MCF 10A (cell line): ENCODE measurements around the gene ARCN1. TPM values are rescaled to one million over a fixed set of nuclear protein-coding genes. Genes with fewer than 3 reads are reported as not detected.

Experiments used
- BruUV-seq: library from RNA; stranded (reverse); fragments of 400-500 nt; replicated peaks from 2 replicates; lab custom pipeline; 2021; lab: Mats Ljungman, UMichigan
- CTCF ChIA-PET: fragments of 300-600 bp; sonication (Branson Sonifier 250); formaldehyde crosslinking; extraction: SDS; loops from one replicate; lab custom pipeline; 2021; ENCODE audit warnings: antibody characterized with exemption, inconsistent platforms; lab: Yijun Ruan, JAX
- POLR2A ChIA-PET: fragments of 300-600, 350-650 bp; sonication (Branson Sonifier 250); formaldehyde crosslinking; extraction: SDS; loops from one replicate; lab custom pipeline; 2020; ENCODE audit warnings: antibody characterized with exemption, inconsistent platforms; lab: Yijun Ruan, JAX
- DNase-seq: peaks from one replicate; pipeline ENCODE4 v3.0.0-alpha.2; 2018; ENCODE audit not compliant: unreplicated experiment
- H3K27ac Mint-ChIP-seq: one replicate; pipeline ENCODE4 v1.8.0; 2022; ENCODE audit warnings: mild to moderate bottlenecking, low read depth, mixed read lengths; ENCODE audit not compliant: unreplicated experiment
- H3K27me3 Mint-ChIP-seq: one replicate; pipeline ENCODE4 v1.8.0; 2022; ENCODE audit warnings: mixed read lengths; ENCODE audit not compliant: insufficient read depth, unreplicated experiment
- H3K36me3 Mint-ChIP-seq: one replicate; pipeline ENCODE4 v1.8.0; 2022; ENCODE audit warnings: mild to moderate bottlenecking, moderate library complexity, mixed read lengths; ENCODE audit not compliant: insufficient read depth, unreplicated experiment
- H3K4me1 Mint-ChIP-seq: one replicate; pipeline ENCODE4 v1.8.0; 2022; ENCODE audit warnings: mixed read lengths; ENCODE audit not compliant: insufficient read depth, unreplicated experiment
- H3K4me3 Mint-ChIP-seq: one replicate; pipeline ENCODE4 v1.8.0; 2022; ENCODE audit warnings: mild to moderate bottlenecking, moderate library complexity, mixed read lengths; ENCODE audit not compliant: unreplicated experiment
- H3K9me3 Mint-ChIP-seq: one replicate; pipeline ENCODE4 v1.8.0; 2022; ENCODE audit warnings: mixed read lengths; ENCODE audit not compliant: unreplicated experiment
- CTCF ChIP-seq: fragments of 200-600 bp; IDR thresholded peaks from one replicate; pipeline ENCODE4 v1.8.0; 2022; ENCODE audit warnings: antibody characterized with exemption, mild to moderate bottlenecking; ENCODE audit not compliant: unreplicated experiment
- intact Hi-C: fragments of 100-400 bp; cut with micrococcal nuclease; formaldehyde crosslinking; loops from 2 replicates; pipeline ENCODE4 v1.14.1; 2022
- microRNA-seq: library from miRNA; unstranded; fragments of <30 nt; microRNA quantifications from one replicate; pipeline ENCODE4 v1.2.0, GENCODE V29; 2022
- total RNA-seq: library from RNA; stranded (reverse); gene quantifications from 2 replicates; pipeline ENCODE4 v1.2.3, GENCODE V29; 2022

ARCN1 gene
- total RNA-seq, 1 experiment from 2014 or later = 164 TPM

- intact Hi-C loops = no loop called here
- no peak for TF ChIP-seq CTCF
- Mint-ChIP-seq H3K9me3 (no peaks in the 10 kb centered on the region), H3K36me3 (peaks cover 79% of the 10 kb centered on the region), H3K4me1 (no peaks in the 10 kb centered on the region), H3K4me3 (no peak overlapping the region), H3K27me3 (no peaks in the 10 kb centered on the region), H3K27ac (no peak overlapping the region)
- ChIA-PET POLR2A (interaction anchor here (0.6 kb wide), 1 partner anchor 321 kb away, joined by 3 read pairs; no protein-coding TSS in a partner anchor), CTCF (interaction anchor here (0.8 to 1.1 kb wide), 4 partner anchors 10 to 53 kb away, joined by 3 to 4 read pairs (median 4); no protein-coding TSS in a partner anchor)
- no peak for DNase-seq
- BruUV-seq = no TSS peak
Measured at GRCh38 chr11:118648291-118648690, 76.1 kb downstream of the ARCN1 start.

GRCh38 chr11:118649941-118650340 is 77.7 kb downstream of the ARCN1 start:
- POLR2A ChIA-PET = no interaction called here
- H3K36me3 Mint-ChIP-seq = peaks cover 75% of the 10 kb centered on the region

GRCh38 chr11:118650366-118650765 is 78.2 kb downstream of the ARCN1 start:
- peaks cover 75% of the 10 kb centered on the region for H3K36me3 Mint-ChIP-seq
- ChIA-PET CTCF (interaction anchor here (0.6 kb wide), 1 partner anchor 308 kb away, joined by 3 read pairs; no protein-coding TSS in a partner anchor), POLR2A (no interaction called here)
- intact Hi-C loops = no loop called here
- no peaks in the 10 kb centered on the region for H3K9me3 Mint-ChIP-seq
- no peak overlapping the region for H3K27ac Mint-ChIP-seq
- no peak for DNase-seq
- H3K4me1 Mint-ChIP-seq = no peaks in the 10 kb centered on the region
- no TSS peak for BruUV-seq
- H3K27me3 Mint-ChIP-seq = no peaks in the 10 kb centered on the region
- no peak overlapping the region for H3K4me3 Mint-ChIP-seq
- no peak for TF ChIP-seq CTCF

More at GRCh38 chr11:118649941-118650340, 77.7 kb downstream of the ARCN1 start:
- no peak overlapping the region for H3K4me3 Mint-ChIP-seq
- DNase-seq = no peak
- H3K9me3 Mint-ChIP-seq = no peaks in the 10 kb centered on the region
- H3K27ac Mint-ChIP-seq = no peak overlapping the region
- TF ChIP-seq CTCF = no peak
- intact Hi-C loops = no loop called here
- CTCF ChIA-PET = interaction anchor here (0.5 to 0.9 kb wide), 3 partner anchors 9 to 55 kb away, joined by 3 to 5 read pairs (median 4); no protein-coding TSS in a partner anchor
- no TSS peak for BruUV-seq
- H3K4me1 Mint-ChIP-seq = no peaks in the 10 kb centered on the region
- H3K27me3 Mint-ChIP-seq = no peaks in the 10 kb centered on the region

GRCh38 chr11:118651820-118652219 is 79.6 kb downstream of the ARCN1 start:
- Mint-ChIP-seq H3K9me3 (no peaks in the 10 kb centered on the region), H3K27me3 (no peaks in the 10 kb centered on the region), H3K4me3 (no peak overlapping the region), H3K36me3 (peaks cover 71% of the 10 kb centered on the region), H3K27ac (no peak overlapping the region), H3K4me1 (no peaks in the 10 kb centered on the region)
- TF ChIP-seq CTCF = no peak
- intact Hi-C loops = no loop called here
- ChIA-PET CTCF (interaction anchor here (1.0 kb wide), 1 partner anchor 38 kb away, joined by 3 read pairs; no protein-coding TSS in a partner anchor), POLR2A (interaction anchor here (0.6 to 1.1 kb wide), 3 partner anchors 10 to 80 kb away, joined by 3 read pairs; partner anchors contain the start of gene ARCN1)
- no peak for DNase-seq
- no TSS peak for BruUV-seq

Small RNAs within 50 kb of the gene (microRNA-seq; reads per million reads assigned to microRNA genes)
- gene MIR6716 = not detected

Other genes with a start within 250 kb of the ARCN1 start
- gene CD3D, start 229.7 kb upstream of the ARCN1 start, total RNA-seq = not detected in 2 replicates
- gene CD3G, start 228.1 kb upstream of the ARCN1 start, total RNA-seq = not detected in 2 replicates
- gene UBE4A, start 212.8 kb upstream of the ARCN1 start, total RNA-seq = 41.0 and 47.7 TPM in 2 replicates
- gene ATP5MG, start 170.8 kb upstream of the ARCN1 start, total RNA-seq = 197 and 210 TPM in 2 replicates
- gene KMT2A, start 135.9 kb upstream of the ARCN1 start, total RNA-seq = 52.0 and 62.9 TPM in 2 replicates
- gene TTC36, start 44.9 kb upstream of the ARCN1 start, total RNA-seq = 0.52 and 0.63 TPM in 2 replicates
- 0.79 and 0.91 TPM in 2 replicates for gene TMEM25, start 41.2 kb upstream of the ARCN1 start, total RNA-seq
- gene IFT46, start 6.5 kb upstream of the ARCN1 start, total RNA-seq = 21.3 and 24.3 TPM in 2 replicates
- gene PHLDB1, start 35.2 kb downstream of the ARCN1 start, total RNA-seq = 31.1 and 36.2 TPM in 2 replicates
- not detected in 2 replicates for gene TREH, start 107.2 kb downstream of the ARCN1 start, total RNA-seq
- gene DDX6, start 218.8 kb downstream of the ARCN1 start, total RNA-seq = 111 and 143 TPM in 2 replicates